A673 (cell line): Measurements from ENCODE around the gene RHOV.

Experiments
- EZH2 ChIP-seq: fragments of 200-600 bp; sonication (generic); IDR thresholded peaks from 2 replicates; pipeline ENCODE4 v1.6.1; 2017; ENCODE audit warnings: borderline replicate concordance, low read depth, mild to moderate bottlenecking, mixed read lengths, antibody characterized with exemption, low read length; ENCODE audit not compliant: poor library complexity, severe bottlenecking
- TF ChIP-seq, protein P1 (sequence below): fragments of 300-800, 200-600 bp; sonication (generic); conservative IDR thresholded peaks from 2 replicates; pipeline ENCODE4 v1.5.1; 2017; ENCODE audit warnings: low read depth, mild to moderate bottlenecking, antibody characterized with exemption, low read length, moderate library complexity, mixed read lengths

DNA sequence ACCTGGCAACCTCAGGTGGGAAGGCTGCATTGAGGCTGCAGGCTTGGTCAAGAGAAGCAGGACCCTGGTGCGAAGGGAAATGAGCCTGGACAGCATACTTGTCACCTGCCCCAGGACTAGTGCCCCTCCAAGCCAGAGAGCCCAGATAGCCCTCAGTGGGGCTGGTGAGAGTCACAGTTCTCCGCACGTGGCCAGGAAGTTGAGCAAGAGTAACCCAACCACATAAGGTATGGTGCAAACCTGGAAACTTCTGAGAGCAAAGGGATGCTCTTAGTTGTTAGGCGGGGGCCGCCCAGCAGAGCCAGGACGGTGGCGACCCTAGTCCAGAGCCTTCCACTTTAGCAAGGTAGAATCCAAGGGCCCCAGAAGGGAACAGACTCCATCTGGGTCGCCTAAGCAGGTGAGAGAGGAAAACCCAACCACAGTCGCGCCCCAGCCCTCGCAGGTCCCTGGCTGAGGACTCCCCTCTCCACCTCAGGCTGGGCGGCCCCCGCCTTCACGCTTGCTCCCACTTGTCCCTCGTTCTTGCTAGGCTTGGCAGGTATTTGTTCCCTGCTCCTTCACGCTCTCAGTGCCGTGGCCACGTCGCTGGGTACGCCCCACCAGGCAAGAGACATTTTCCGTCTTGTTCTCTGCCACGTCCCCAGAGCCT is 19.1 kb upstream of the RHOV start:
- no peak for TF ChIP-seq EZH2
- TF ChIP-seq, protein P1, sequence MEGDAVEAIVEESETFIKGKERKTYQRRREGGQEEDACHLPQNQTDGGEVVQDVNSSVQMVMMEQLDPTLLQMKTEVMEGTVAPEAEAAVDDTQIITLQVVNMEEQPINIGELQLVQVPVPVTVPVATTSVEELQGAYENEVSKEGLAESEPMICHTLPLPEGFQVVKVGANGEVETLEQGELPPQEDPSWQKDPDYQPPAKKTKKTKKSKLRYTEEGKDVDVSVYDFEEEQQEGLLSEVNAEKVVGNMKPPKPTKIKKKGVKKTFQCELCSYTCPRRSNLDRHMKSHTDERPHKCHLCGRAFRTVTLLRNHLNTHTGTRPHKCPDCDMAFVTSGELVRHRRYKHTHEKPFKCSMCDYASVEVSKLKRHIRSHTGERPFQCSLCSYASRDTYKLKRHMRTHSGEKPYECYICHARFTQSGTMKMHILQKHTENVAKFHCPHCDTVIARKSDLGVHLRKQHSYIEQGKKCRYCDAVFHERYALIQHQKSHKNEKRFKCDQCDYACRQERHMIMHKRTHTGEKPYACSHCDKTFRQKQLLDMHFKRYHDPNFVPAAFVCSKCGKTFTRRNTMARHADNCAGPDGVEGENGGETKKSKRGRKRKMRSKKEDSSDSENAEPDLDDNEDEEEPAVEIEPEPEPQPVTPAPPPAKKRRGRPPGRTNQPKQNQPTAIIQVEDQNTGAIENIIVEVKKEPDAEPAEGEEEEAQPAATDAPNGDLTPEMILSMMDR: no peak
